Neural progenitor cell (in vitro differentiated cells): ENCODE data around the gene ABCD3. TPM values are rescaled to one million over a fixed set of nuclear protein-coding genes. Genes with fewer than 3 reads are reported as not detected.

Experiments used
- DNase-seq: peaks from one replicate; pipeline ENCODE4 v3.0.0-alpha.2; 2016; ENCODE audit warnings: low spot score
- H2AFZ ChIP-seq: fragments of 200-600 bp; sonication (generic); replicated peaks from 2 replicates; pipeline ENCODE4 v1.6.1; 2016; ENCODE audit warnings: antibody characterized with exemption
- H3F3A ChIP-seq: fragments of 200-600 bp; sonication (generic); 2 replicates; pipeline ENCODE4 v1.6.1; 2016; ENCODE audit warnings: antibody characterized with exemption, low read depth
- H3K27ac ChIP-seq: fragments of 200-600 bp; sonication (generic); 2 replicates; pipeline ENCODE4 v1.5.1; 2016; ENCODE audit warnings: mild to moderate bottlenecking
- H3K27me3 ChIP-seq: fragments of 200-600 bp; sonication (generic); 2 replicates; pipeline ENCODE4 v1.6.1; 2016; ENCODE audit warnings: mild to moderate bottlenecking, moderate library complexity
- H3K36me3 ChIP-seq: fragments of 200-600 bp; sonication (generic); 2 replicates; pipeline ENCODE4 v1.5.1; 2016
- H3K4me1 ChIP-seq: fragments of 200-600 bp; sonication (generic); 2 replicates; pipeline ENCODE4 v1.6.1; 2016; ENCODE audit warnings: mixed run types
- H3K4me2 ChIP-seq: fragments of 200-600 bp; sonication (generic); 2 replicates; pipeline ENCODE4 v1.6.1; 2016
- H3K4me3 ChIP-seq: fragments of 200-600 bp; sonication (generic); 2 replicates; pipeline ENCODE4 v1.5.1; 2016
- H3K79me2 ChIP-seq: fragments of 200-600 bp; sonication (generic); 2 replicates; pipeline ENCODE4 v1.6.1; 2016; ENCODE audit warnings: low read depth
- H3K9ac ChIP-seq: fragments of 200-600 bp; sonication (generic); 2 replicates; pipeline ENCODE4 v1.6.1; 2016
- H3K9me3 ChIP-seq: fragments of 200-600 bp; sonication (generic); 2 replicates; pipeline ENCODE4 v1.5.1; 2016; ENCODE audit warnings: low read depth
- H4K20me1 ChIP-seq: fragments of 200-600 bp; sonication (generic); 2 replicates; pipeline ENCODE4 v1.6.1; 2016; ENCODE audit warnings: low read depth
- H3K27ac Mint-ChIP-seq: 3 replicates; pipeline ENCODE4 v1.8.0; 2021; ENCODE audit warnings: mixed read lengths
- H3K27me3 Mint-ChIP-seq: 2 replicates; pipeline ENCODE4 v1.8.0; 2022; ENCODE audit warnings: low read depth, mild to moderate bottlenecking, inconsistent platforms, moderate library complexity, mixed read lengths; ENCODE audit not compliant: insufficient read depth
- H3K36me3 Mint-ChIP-seq: 3 replicates; pipeline ENCODE4 v1.8.0; 2021; ENCODE audit warnings: mixed read lengths
- H3K4me1 Mint-ChIP-seq: 3 replicates; pipeline ENCODE4 v1.8.0; 2021; ENCODE audit warnings: mixed read lengths
- H3K4me3 Mint-ChIP-seq: 3 replicates; pipeline ENCODE4 v1.8.0; 2021; ENCODE audit warnings: mild to moderate bottlenecking, moderate library complexity, mixed read lengths
- H3K9me3 Mint-ChIP-seq: 3 replicates; pipeline ENCODE4 v1.8.0; 2020; ENCODE audit warnings: mixed read lengths
- EZH2 ChIP-seq: fragments of 200-600 bp; sonication (generic); IDR thresholded peaks from 2 replicates; pipeline ENCODE4 v1.6.1; 2017; ENCODE audit warnings: antibody characterized with exemption, mild to moderate bottlenecking, moderate library complexity
- EZH2phosphoT487 ChIP-seq: fragments of 200-600 bp; sonication (generic); IDR thresholded peaks from 2 replicates; pipeline ENCODE4 v1.6.1; 2017; ENCODE audit warnings: antibody characterized with exemption
- total RNA-seq: library from RNA; depleted of rRNA; stranded (reverse); fragments of >200 nt; gene quantifications from 2 replicates; pipeline ENCODE4 v1.2.3, GENCODE V29; 2015; ENCODE audit warnings: low replicate concordance
- TF ChIP-seq, protein P1 (sequence below): fragments of 200-600 bp; sonication (generic); IDR thresholded peaks from 2 replicates; pipeline ENCODE4 v1.5.1; 2017; ENCODE audit warnings: antibody characterized with exemption, mild to moderate bottlenecking

ABCD3 gene
- total RNA-seq, 1 donor from 2014 or later: 45.1 TPM

- no peaks in the 10 kb centered on the region for H4K20me1 ChIP-seq
- Mint-ChIP-seq H3K27ac (peak overlapping the region; percentile 94), H3K4me3 (no peak overlapping the region), H3K27me3 (peaks cover 6% of the 10 kb centered on the region), H3K9me3 (peaks cover 5% of the 10 kb centered on the region), H3K36me3 (no peaks in the 10 kb centered on the region), H3K4me1 (peaks cover 58% of the 10 kb centered on the region)
- H3K27me3 ChIP-seq: no peaks in the 10 kb centered on the region
- peak overlapping the region; percentile 27 for H2AFZ ChIP-seq
- no peak for TF ChIP-seq EZH2phosphoT487
- no peak for TF ChIP-seq EZH2
- TF ChIP-seq, protein P1, sequence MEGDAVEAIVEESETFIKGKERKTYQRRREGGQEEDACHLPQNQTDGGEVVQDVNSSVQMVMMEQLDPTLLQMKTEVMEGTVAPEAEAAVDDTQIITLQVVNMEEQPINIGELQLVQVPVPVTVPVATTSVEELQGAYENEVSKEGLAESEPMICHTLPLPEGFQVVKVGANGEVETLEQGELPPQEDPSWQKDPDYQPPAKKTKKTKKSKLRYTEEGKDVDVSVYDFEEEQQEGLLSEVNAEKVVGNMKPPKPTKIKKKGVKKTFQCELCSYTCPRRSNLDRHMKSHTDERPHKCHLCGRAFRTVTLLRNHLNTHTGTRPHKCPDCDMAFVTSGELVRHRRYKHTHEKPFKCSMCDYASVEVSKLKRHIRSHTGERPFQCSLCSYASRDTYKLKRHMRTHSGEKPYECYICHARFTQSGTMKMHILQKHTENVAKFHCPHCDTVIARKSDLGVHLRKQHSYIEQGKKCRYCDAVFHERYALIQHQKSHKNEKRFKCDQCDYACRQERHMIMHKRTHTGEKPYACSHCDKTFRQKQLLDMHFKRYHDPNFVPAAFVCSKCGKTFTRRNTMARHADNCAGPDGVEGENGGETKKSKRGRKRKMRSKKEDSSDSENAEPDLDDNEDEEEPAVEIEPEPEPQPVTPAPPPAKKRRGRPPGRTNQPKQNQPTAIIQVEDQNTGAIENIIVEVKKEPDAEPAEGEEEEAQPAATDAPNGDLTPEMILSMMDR: no peak
- no peaks in the 10 kb centered on the region for H3K9me3 ChIP-seq
- H3K4me1 ChIP-seq: peaks cover 47% of the 10 kb centered on the region
- no peaks in the 10 kb centered on the region for H3K79me2 ChIP-seq
- no peaks in the 10 kb centered on the region for H3K36me3 ChIP-seq
- H3F3A ChIP-seq: peaks cover 14% of the 10 kb centered on the region
- no peak overlapping the region for H3K9ac ChIP-seq
- no peak overlapping the region for H3K4me3 ChIP-seq
- no peak for DNase-seq
- H3K4me2 ChIP-seq: peak overlapping the region; percentile 36
- no peak overlapping the region for H3K27ac ChIP-seq
Observed at GRCh38 chr1:94550396-94550795, 132.2 kb downstream of the ABCD3 start.

- Mint-ChIP-seq H3K27me3 (peaks cover 6% of the 10 kb centered on the region), H3K4me1 (peaks cover 60% of the 10 kb centered on the region), H3K27ac (peak overlapping the region; percentile 94), H3K4me3 (peak overlapping the region; percentile 46), H3K9me3 (peaks cover 5% of the 10 kb centered on the region), H3K36me3 (no peaks in the 10 kb centered on the region)
- Histone ChIP-seq H2AFZ (peak overlapping the region; percentile 27), H3K79me2 (no peaks in the 10 kb centered on the region), H3F3A (peaks cover 14% of the 10 kb centered on the region), H3K36me3 (no peaks in the 10 kb centered on the region), H3K27me3 (no peaks in the 10 kb centered on the region), H3K4me1 (peaks cover 47% of the 10 kb centered on the region), H4K20me1 (no peaks in the 10 kb centered on the region), H3K4me3 (no peak overlapping the region), H3K9ac (no peak overlapping the region), H3K9me3 (no peaks in the 10 kb centered on the region), H3K27ac (no peak overlapping the region), H3K4me2 (peak overlapping the region; percentile 36)
- no peak for TF ChIP-seq EZH2
- TF ChIP-seq EZH2phosphoT487: no peak
- TF ChIP-seq, protein P1: no peak
- no peak for DNase-seq
Observed at GRCh38 chr1:94550800-94551241, 132.6 kb downstream of the ABCD3 start.

DNA sequence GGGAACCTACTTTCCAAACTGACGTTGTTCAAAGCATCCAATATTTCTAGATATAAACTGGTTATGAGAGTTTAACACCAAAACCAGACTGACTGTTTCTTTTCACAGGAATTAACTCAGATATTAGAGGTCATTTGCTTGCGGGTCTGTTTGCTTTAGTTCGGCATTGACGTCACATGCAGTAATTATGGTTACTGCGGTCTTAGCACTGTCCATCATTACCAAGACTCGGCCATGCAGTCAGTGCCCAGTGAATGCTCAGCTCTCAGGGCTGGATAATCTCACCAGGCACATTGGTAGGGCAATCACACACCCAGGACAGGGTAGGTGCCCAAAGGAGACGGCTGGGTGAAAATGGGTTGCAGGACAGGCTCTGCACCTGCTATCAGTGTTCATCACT is 133.3 kb downstream of the ABCD3 start:
- Mint-ChIP-seq H3K4me1 (peaks cover 60% of the 10 kb centered on the region), H3K27me3 (peaks cover 6% of the 10 kb centered on the region), H3K27ac (no peak overlapping the region), H3K4me3 (no peak overlapping the region), H3K9me3 (peaks cover 5% of the 10 kb centered on the region), H3K36me3 (no peaks in the 10 kb centered on the region)
- Histone ChIP-seq H3K4me2 (peak overlapping the region; percentile 5), H3K4me1 (peaks cover 47% of the 10 kb centered on the region), H3K36me3 (no peaks in the 10 kb centered on the region), H4K20me1 (no peaks in the 10 kb centered on the region), H3K9me3 (no peaks in the 10 kb centered on the region), H3K27ac (no peak overlapping the region), H3K79me2 (no peaks in the 10 kb centered on the region), H3K27me3 (no peaks in the 10 kb centered on the region), H3K4me3 (no peak overlapping the region), H3F3A (peaks cover 14% of the 10 kb centered on the region), H2AFZ (no peak overlapping the region), H3K9ac (no peak overlapping the region)
- TF ChIP-seq EZH2: no peak
- TF ChIP-seq, protein P1: no peak
- TF ChIP-seq EZH2phosphoT487: no peak
- DNase-seq: no peak
